HG03342 (cell line): ENCODE data around the gene LZTS2.
"Not testable (repeated sequence)": the region's sequence is repeated elsewhere in the genome, so short reads cannot be mapped to it uniquely, and the experiment has no call there.

Experiments
- ATAC-seq: cut with Tn5 transposase; IDR thresholded peaks from one replicate; pipeline ENCODE4 v1.9.1; 2021; ENCODE audit warnings: mild to moderate bottlenecking, moderate library complexity; ENCODE audit not compliant: unreplicated experiment

LZTS2 gene, protein sequence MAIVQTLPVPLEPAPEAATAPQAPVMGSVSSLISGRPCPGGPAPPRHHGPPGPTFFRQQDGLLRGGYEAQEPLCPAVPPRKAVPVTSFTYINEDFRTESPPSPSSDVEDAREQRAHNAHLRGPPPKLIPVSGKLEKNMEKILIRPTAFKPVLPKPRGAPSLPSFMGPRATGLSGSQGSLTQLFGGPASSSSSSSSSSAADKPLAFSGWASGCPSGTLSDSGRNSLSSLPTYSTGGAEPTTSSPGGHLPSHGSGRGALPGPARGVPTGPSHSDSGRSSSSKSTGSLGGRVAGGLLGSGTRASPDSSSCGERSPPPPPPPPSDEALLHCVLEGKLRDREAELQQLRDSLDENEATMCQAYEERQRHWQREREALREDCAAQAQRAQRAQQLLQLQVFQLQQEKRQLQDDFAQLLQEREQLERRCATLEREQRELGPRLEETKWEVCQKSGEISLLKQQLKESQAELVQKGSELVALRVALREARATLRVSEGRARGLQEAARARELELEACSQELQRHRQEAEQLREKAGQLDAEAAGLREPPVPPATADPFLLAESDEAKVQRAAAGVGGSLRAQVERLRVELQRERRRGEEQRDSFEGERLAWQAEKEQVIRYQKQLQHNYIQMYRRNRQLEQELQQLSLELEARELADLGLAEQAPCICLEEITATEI

DNA sequence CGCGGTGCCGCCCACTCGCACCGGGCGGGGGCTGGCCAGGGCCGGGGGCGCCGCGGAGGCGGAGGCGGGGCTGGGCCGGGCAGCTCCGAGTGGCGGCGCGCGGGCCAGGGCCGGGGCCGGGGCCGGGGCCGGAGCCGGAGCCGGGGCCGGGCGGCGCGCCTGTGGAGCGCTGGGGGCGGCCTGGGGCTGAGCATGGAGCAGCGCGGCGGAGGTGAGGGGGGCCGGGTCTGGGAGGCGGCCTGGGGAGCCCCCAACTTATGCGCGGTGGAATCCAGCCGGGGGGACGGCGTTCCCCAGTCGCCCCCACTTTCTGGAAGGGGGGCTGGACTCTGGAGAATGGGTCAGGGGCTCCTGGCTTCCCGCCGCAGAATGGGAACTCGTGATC lies at the start of gene LZTS2:
Gene LZTS2 (plus strand): TSS at position 67 of the 385 bp plus-strand sequence. CDS start 2,731 bp downstream, outside the sequence.
- no peak for ATAC-seq

DNA sequence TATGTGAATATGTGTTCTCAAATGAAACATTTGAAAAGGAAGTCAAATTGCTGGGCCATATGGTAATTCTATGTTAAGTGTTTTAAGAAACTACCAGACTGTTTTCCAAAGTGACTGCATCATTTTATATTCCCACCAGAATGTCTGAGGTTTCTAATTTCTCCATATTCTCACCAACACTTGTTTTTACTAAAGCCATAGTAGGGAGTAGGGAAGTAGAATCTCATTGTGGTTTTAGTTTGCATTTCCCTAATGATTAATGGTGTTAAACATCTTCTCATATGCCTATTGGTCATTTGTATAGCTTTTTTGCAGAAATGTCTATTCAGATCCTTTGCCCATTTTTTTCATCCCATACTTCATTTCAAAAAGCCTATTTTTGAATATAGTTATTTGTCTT lies 39.4 kb upstream of the LZTS2 start:
- no peak for ATAC-seq

DNA sequence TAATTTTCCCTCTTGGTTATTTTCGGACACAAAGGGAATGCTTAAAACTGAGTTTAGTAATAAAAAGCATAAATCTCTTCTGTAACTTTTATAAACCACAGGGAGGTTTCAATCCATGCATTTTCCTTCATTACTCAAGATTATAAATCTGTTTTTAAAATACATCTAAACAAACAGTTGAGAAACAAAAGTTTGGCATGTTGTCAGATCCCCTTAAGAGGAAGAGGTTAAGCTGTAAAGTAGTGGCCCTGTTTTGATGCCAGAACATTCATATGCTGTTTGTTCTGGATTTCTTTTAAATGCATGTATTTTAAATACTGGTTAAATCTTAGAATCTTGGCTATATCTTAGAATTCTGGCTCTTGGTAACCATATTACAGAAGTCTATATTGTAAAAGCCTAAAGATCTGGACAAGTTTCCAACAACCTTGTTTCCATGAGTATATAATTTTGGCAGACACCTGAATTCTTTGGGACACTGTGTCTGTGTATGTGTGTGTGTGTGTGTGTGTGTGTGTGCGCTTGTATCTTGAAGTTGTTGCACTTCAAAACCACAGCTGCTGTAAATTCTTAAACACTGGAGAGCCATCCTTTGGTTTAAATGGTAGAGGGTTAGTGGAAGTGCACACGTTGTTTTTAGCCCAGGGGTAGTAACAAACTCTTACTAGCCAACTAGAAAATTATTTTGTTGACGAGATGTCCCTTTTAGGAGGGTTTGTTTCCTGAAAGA lies 37.1 kb upstream of the LZTS2 start:
- no peak for ATAC-seq

GRCh38 chr10:100963826-100964225 lies 35.8 kb upstream of the LZTS2 start:
- no peak for ATAC-seq

- ATAC-seq, result no peak
Observed at GRCh38 chr10:100965820-100966219, 33.8 kb upstream of the LZTS2 start.

GRCh38 chr10:100966887-100967286 lies 32.7 kb upstream of the LZTS2 start:
- no peak for ATAC-seq

GRCh38 chr10:100967332-100967731 lies 32.3 kb upstream of the LZTS2 start:
- no peak for ATAC-seq

GRCh38 chr10:100968062-100968736 lies 31.4 kb upstream of the LZTS2 start:
- ATAC-seq, result no peak

DNA sequence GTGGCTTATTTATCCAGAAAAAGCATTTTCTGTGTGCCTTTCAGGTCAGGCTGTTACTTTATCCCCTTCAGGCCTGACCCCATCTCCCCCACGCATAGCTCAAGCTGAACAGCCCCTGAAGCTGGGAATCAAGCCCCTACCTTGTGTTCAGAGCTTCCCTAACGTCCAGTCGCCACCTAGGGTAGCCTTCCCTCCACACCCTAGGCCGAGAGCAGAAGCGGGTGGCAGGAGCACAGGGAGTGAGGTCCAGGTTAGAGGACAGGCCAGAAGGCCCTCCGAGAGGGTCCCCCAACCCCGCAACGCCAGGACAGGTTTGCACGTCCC lies 30.8 kb upstream of the LZTS2 start:
- no peak for ATAC-seq

- ATAC-seq, result no peak
Observed at GRCh38 chr10:100969187-100970075, 30.2 kb upstream of the LZTS2 start, which contains the start of gene SEMA4G. TSS of gene SEMA4G (plus strand) at chr10:100969504. CDS start at chr10:100972913, 3,409 bp downstream.

GRCh38 chr10:100970076-100970913 lies 29.3 kb upstream of the LZTS2 start:
- ATAC-seq, result no peak

- no peak for ATAC-seq
Observed at GRCh38 chr10:100970914-100971811, 28.4 kb upstream of the LZTS2 start.

DNA sequence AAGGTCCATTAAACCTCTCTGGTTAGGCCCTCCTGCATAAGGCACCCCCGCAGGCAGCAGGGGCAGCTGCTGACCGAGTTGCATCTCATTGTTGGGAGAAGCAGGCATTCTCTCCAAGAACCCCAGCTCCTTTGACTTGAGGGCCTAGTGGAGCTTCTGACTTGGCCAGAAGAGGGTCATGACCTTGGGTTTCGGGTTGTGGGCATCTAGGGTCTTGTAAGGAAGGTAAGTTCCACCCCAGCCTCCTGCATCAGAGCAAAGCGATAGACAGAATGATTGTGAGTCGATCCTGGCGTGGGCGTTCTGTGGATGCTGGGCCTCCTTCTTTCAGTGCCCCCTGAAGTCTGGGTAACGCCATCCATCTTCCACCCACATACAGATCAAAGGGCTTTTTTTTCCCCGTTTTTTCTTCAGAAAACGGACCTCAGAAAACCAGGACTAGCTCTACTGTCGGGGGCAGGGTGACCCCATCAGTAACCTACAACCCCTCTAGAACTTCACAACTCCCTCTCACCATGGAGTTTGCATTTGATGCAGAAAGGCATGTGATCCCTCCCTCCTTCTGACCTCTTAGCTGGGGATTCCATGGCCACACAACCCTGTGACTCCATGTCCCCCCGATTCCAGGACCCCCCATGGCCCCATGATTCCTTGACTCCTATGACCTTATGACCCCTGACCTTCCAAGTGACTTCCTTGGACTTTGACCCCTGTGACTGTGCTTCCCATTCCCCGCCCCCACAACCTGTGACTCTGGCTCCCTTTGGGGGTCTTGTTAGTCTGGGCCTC lies 27.3 kb upstream of the LZTS2 start:
- no peak for ATAC-seq

- ATAC-seq, result no peak
Observed at GRCh38 chr10:100972904-100973535, 26.6 kb upstream of the LZTS2 start.

- ATAC-seq, result not testable (repeated sequence)
Observed at GRCh38 chr10:100975397-100975796, 24.2 kb upstream of the LZTS2 start.

DNA sequence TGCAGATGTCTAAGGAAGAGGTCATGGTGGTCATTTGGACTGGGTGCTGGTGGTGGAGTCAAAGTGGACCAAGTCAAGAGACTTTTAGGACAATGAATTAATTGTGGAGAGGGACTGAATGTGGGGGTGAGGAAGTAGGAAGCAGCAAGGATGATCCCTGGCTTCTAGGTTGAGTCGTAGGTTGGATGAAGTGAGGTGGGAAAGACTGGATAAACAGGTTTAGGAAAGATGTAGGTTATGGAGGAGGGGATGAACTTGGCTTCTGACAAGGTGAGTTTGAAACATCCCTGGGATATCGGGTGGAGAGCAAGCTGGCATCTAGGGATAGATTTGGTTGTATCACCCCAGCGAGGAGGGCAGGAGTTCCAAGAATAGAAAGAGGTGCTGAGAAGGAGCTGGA lies 22.7 kb upstream of the LZTS2 start:
- no peak for ATAC-seq

DNA sequence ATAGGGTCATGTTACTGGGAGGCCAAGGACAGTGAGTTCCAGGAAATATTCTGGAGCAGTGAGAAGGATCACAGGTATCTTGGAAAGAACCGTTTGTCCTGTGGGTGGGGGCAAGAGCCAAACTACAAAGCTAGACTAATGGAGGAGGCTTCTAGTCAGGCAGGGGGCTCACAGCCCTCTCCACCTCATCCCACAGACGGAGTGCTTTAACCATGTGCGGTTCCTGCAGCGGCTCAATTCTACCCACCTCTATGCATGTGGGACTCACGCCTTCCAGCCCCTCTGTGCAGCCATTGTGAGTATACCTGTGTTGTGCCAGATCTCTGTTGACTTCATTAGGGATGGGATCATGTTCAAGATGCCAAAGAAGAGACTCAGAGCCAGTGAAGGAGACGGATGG lies 22.2 kb upstream of the LZTS2 start:
- no peak for ATAC-seq
